ENCODE results near the gene DYDC1.

The DYDC1 gene

DNA sequence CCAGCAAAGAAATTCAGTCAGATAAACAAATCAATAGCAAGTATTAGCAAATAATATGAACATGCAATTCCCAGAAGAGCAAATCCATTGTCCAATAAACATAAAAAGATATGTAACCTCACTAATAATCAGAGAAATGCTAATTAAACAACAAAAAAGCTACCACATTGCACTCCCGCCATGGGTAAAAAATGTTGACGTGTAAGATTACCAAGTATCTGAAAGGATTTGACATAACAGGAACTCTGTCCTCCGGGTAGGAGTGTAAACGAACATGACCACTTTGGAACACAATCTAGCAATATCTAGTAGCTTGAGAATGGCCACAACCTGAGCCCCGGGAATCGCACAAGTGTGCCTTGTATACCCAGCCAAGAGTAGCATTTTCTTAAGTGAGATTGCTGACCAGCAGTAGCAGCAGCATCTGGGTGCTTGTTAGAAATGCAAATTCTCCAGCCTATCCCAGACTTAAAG is 31.6 kb downstream of the DYDC1 start:
- Histone ChIP-seq H3K9me3 (ENCODE audit: insufficient read depth, low read length) (no peaks in the 10 kb centered on the region), H4K20me1 (ENCODE audit: low read depth, low read length) (no peaks in the 10 kb centered on the region), H3K79me2 (ENCODE audit: insufficient read depth, low read length) (no peaks in the 10 kb centered on the region), H2AFZ (ENCODE audit: low read depth, low read length, severe bottlenecking) (no peak overlapping the region), H3K4me3 (ENCODE audit: insufficient read depth, low read length, poor library complexity, severe bottlenecking) (no peak overlapping the region), H3K9ac (ENCODE audit: low read length) (no peak overlapping the region), H3K27ac (ENCODE audit: low read depth, low read length) (no peak overlapping the region), H3K9me2 (replicated peaks; ENCODE audit: insufficient read depth, low read length) (no peaks in the 10 kb centered on the region), H3K27me3 (ENCODE audit: low read length) (no peaks in the 10 kb centered on the region), H3K36me3 (ENCODE audit: low read length) (no peaks in the 10 kb centered on the region), H3K4me2 (ENCODE audit: low read depth, low read length, poor library complexity, severe bottlenecking) (no peak overlapping the region), H3F3A (ENCODE audit: insufficient read depth) (no peaks in the 10 kb centered on the region)
- no peak for TF ChIP-seq CTCF (IDR thresholded peaks at IDR 0.05; ENCODE audit: insufficient read depth, low read length, poor library complexity, severe bottlenecking)
- TF ChIP-seq EZH2phosphoT487 (conservative IDR thresholded peaks at IDR 0.05; ENCODE audit: low read length): no peak

GRCh38 chr10:80324086-80324485 is 32.5 kb downstream of the DYDC1 start:
- no peaks in the 10 kb centered on the region for H3K9me3 ChIP-seq (ENCODE audit: insufficient read depth, low read length)
- TF ChIP-seq CTCF (IDR thresholded peaks at IDR 0.05; ENCODE audit: insufficient read depth, low read length, poor library complexity, severe bottlenecking): no peak
- no peak for TF ChIP-seq EZH2phosphoT487 (conservative IDR thresholded peaks at IDR 0.05; ENCODE audit: low read length)
- no peak overlapping the region for H3K27ac ChIP-seq (ENCODE audit: low read depth, low read length)
- H3K27me3 ChIP-seq (ENCODE audit: low read length): no peaks in the 10 kb centered on the region
- no peaks in the 10 kb centered on the region for H3K9me2 ChIP-seq (replicated peaks; ENCODE audit: insufficient read depth, low read length)
- no peaks in the 10 kb centered on the region for H3K79me2 ChIP-seq (ENCODE audit: insufficient read depth, low read length)
- no peaks in the 10 kb centered on the region for H4K20me1 ChIP-seq (ENCODE audit: low read depth, low read length)
- H2AFZ ChIP-seq (ENCODE audit: low read depth, low read length, severe bottlenecking): no peak overlapping the region
- H3K9ac ChIP-seq (ENCODE audit: low read length): no peak overlapping the region
- H3K36me3 ChIP-seq (ENCODE audit: low read length): no peaks in the 10 kb centered on the region
- no peak overlapping the region for H3K4me2 ChIP-seq (ENCODE audit: low read depth, low read length, poor library complexity, severe bottlenecking)
- no peak overlapping the region for H3K4me3 ChIP-seq (ENCODE audit: insufficient read depth, low read length, poor library complexity, severe bottlenecking)
- H3F3A ChIP-seq (ENCODE audit: insufficient read depth): no peaks in the 10 kb centered on the region

DNA sequence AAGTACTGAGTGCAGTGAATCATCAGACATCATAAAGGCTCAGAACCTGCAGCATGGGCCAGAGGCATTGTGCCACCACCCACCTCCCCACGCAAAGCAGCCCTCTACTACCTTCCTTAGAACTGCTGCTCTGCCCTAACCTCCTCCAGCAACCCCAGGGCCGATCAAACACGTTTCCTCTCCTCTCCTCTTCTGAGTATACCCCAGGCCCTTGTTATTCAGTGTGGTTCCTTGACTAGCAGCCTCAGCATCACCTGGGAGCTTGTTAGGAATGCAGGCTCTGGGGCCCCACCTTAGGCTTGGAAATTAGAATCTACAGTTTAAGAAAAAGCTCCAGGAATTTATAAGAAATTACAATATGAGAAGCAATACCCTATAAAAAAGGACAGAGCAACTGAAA is 33.2 kb downstream of the DYDC1 start:
- Histone ChIP-seq H3F3A (ENCODE audit: insufficient read depth) (no peaks in the 10 kb centered on the region), H4K20me1 (ENCODE audit: low read depth, low read length) (no peaks in the 10 kb centered on the region), H3K9me3 (ENCODE audit: insufficient read depth, low read length) (no peaks in the 10 kb centered on the region), H3K36me3 (ENCODE audit: low read length) (no peaks in the 10 kb centered on the region), H3K9me2 (replicated peaks; ENCODE audit: insufficient read depth, low read length) (no peaks in the 10 kb centered on the region), H3K4me2 (ENCODE audit: low read depth, low read length, poor library complexity, severe bottlenecking) (no peak overlapping the region), H3K9ac (ENCODE audit: low read length) (no peak overlapping the region), H3K79me2 (ENCODE audit: insufficient read depth, low read length) (no peaks in the 10 kb centered on the region), H3K27me3 (ENCODE audit: low read length) (no peaks in the 10 kb centered on the region), H3K4me3 (ENCODE audit: insufficient read depth, low read length, poor library complexity, severe bottlenecking) (no peak overlapping the region), H2AFZ (ENCODE audit: low read depth, low read length, severe bottlenecking) (no peak overlapping the region), H3K27ac (ENCODE audit: low read depth, low read length) (no peak overlapping the region)
- TF ChIP-seq EZH2phosphoT487 (conservative IDR thresholded peaks at IDR 0.05; ENCODE audit: low read length) (no peak), CTCF (IDR thresholded peaks at IDR 0.05; ENCODE audit: insufficient read depth, low read length, poor library complexity, severe bottlenecking) (no peak)
